ENCODE results near the gene DDAH2.

The DDAH2 gene

GRCh38 chr6:31730631-31731086, 1.6 kb upstream of the DDAH2 start:
- ChIA-PET CTCF (interaction anchor here (1.2 to 2.0 kb wide), 7 partner anchors 7 to 96 kb away, joined by 3 to 13 read pairs (median 6); partner anchors contain the start of genes LSM2 and LY6G6D), POLR2A (interaction anchor here (1.0 to 4.2 kb wide), 15 partner anchors 8 to 168 kb away, joined by 3 to 40 read pairs (median 7); partner anchors contain the start of genes ABHD16A, C6orf47, HSPA1A and HSPA1B)
- no peak for DNase-seq (ENCODE audit: extremely low spot score)
- TF ChIP-seq PKNOX1 (IDR thresholded peaks at IDR 0.05), result no peak
- no peak for TF ChIP-seq FOXM1 (IDR thresholded peaks at IDR 0.05; ENCODE audit: borderline replicate concordance)
- no peak for TF ChIP-seq BHLHE40 (IDR thresholded peaks at IDR 0.05; ENCODE audit: borderline replicate concordance)

GRCh38 chr6:31729979-31730630, 1.0 kb upstream of the DDAH2 start:
- POLR2A ChIA-PET, result interaction anchor here (0.7 to 4.2 kb wide), 20 partner anchors 9 to 168 kb away, joined by 3 to 40 read pairs (median 6); partner anchors contain the start of genes ABHD16A, C6orf47, HSPA1A and HSPA1B
- DNase-seq (ENCODE audit: extremely low spot score), result peak; percentile 91
- CTCF ChIA-PET, result interaction anchor here (0.6 to 2.0 kb wide), 9 partner anchors 8 to 164 kb away, joined by 3 to 13 read pairs (median 6); partner anchors contain the start of genes LSM2, LY6G6D and MSH5
- TF ChIP-seq L3MBTL2 (conservative IDR thresholded peaks at IDR 0.05) (peak; percentile 39), SP1 (IDR thresholded peaks at IDR 0.05) (no peak; the same call in 1 of the 2 replicates), FOXM1 (IDR thresholded peaks at IDR 0.05; ENCODE audit: borderline replicate concordance) (no peak)

- no peak for TF ChIP-seq ZNF384 (IDR thresholded peaks at IDR 0.05)
- no peak for TF ChIP-seq SUZ12 (IDR thresholded peaks at IDR 0.05)
- TF ChIP-seq LEF1 (IDR thresholded peaks at IDR 0.05; ENCODE audit: borderline replicate concordance), result no peak
- peak; percentile 34; the same call in 1 of the 2 replicates for TF ChIP-seq SP1 (IDR thresholded peaks at IDR 0.05)
- peak; percentile 77 for DNase-seq (ENCODE audit: extremely low spot score)
- ChIA-PET POLR2A (interaction anchor here (0.7 to 4.2 kb wide), 19 partner anchors 8 to 169 kb away, joined by 3 to 40 read pairs (median 6); partner anchors contain the start of genes ABHD16A, C6orf47, HSPA1A and HSPA1B), CTCF (interaction anchor here (1.2 to 2.0 kb wide), 8 partner anchors 9 to 97 kb away, joined by 3 to 13 read pairs (median 6); partner anchors contain the start of genes LSM2, LY6G6D and MSH5)
Measured at GRCh38 chr6:31729515-31729978, 448 bp upstream of the DDAH2 start.

- TF ChIP-seq HDGF (IDR thresholded peaks at IDR 0.05; ENCODE audit: borderline replicate concordance) (no peak), ZNF384 (IDR thresholded peaks at IDR 0.05) (no peak), TARDBP (IDR thresholded peaks at IDR 0.05) (no peak), SUZ12 (IDR thresholded peaks at IDR 0.05) (no peak), FOXA1 (IDR thresholded peaks at IDR 0.05) (no peak), L3MBTL2 (conservative IDR thresholded peaks at IDR 0.05) (no peak), FOXM1 (IDR thresholded peaks at IDR 0.05; ENCODE audit: borderline replicate concordance) (no peak), ELF4 (IDR thresholded peaks at IDR 0.05) (no peak), NFRKB (IDR thresholded peaks at IDR 0.05) (no peak), FOXK2 (IDR thresholded peaks at IDR 0.05) (no peak)
- no peak for DNase-seq (ENCODE audit: extremely low spot score)
- CTCF ChIA-PET, result no interaction called here
- POLR2A ChIA-PET, result interaction anchor here (1.2 to 4.2 kb wide), 2 partner anchors 11 to 102 kb away, joined by 4 to 40 read pairs; partner anchors contain the start of gene MSH5
Measured at GRCh38 chr6:31727717-31728671, 1.1 kb downstream of the DDAH2 start.

- CTCF ChIA-PET, result no interaction called here
- TF ChIP-seq CTBP1 (IDR thresholded peaks at IDR 0.05; ENCODE audit: borderline replicate concordance) (no peak), TARDBP (IDR thresholded peaks at IDR 0.05) (no peak), FOXK2 (IDR thresholded peaks at IDR 0.05) (no peak), FOXA1 (IDR thresholded peaks at IDR 0.05) (no peak), L3MBTL2 (conservative IDR thresholded peaks at IDR 0.05) (no peak), HDGF (IDR thresholded peaks at IDR 0.05; ENCODE audit: borderline replicate concordance) (no peak), BHLHE40 (IDR thresholded peaks at IDR 0.05; ENCODE audit: borderline replicate concordance) (no peak), ZNF384 (IDR thresholded peaks at IDR 0.05) (no peak), PKNOX1 (IDR thresholded peaks at IDR 0.05) (no peak), LEF1 (IDR thresholded peaks at IDR 0.05; ENCODE audit: borderline replicate concordance) (no peak), FOXM1 (IDR thresholded peaks at IDR 0.05; ENCODE audit: borderline replicate concordance) (no peak), NFRKB (IDR thresholded peaks at IDR 0.05) (no peak), ARNT (IDR thresholded peaks at IDR 0.05) (no peak), SP1 (IDR thresholded peaks at IDR 0.05) (no peak), ELF4 (IDR thresholded peaks at IDR 0.05) (no peak), SUZ12 (IDR thresholded peaks at IDR 0.05) (no peak)
- POLR2A ChIA-PET, result interaction anchor here (1.2 to 4.2 kb wide), 3 partner anchors 12 to 103 kb away, joined by 3 to 40 read pairs (median 4); partner anchors contain the start of gene MSH5
- DNase-seq (ENCODE audit: extremely low spot score), result no peak
Measured at GRCh38 chr6:31727034-31727716, 1.9 kb downstream of the DDAH2 start.
